ENCODE data around the gene TRIM44. TPM values are rescaled to one million over a fixed set of nuclear protein-coding genes. Genes with fewer than 3 reads are reported as not detected.

Gene TRIM44
- total RNA-seq, 5 donors from 2014 or later (not counting 1 experiment from before 2014, with no cell fraction given), result 39.8 to 58.4 (median 51.7) TPM

- Histone ChIP-seq H3K4me3 (ENCODE audit: control insufficient read depth in 1 of 2, extremely low read depth in 1 of 2, low read length in 1 of 2) (peak overlapping the region in 1 of 2 donors; percentile 71), H3K27ac (ENCODE audit: low read length) (no peak overlapping the region), H3K4me1 (ENCODE audit: control insufficient read depth in 1 of 2, extremely low read depth in 1 of 2, insufficient read depth in 2 of 2, low read length in 2 of 2) (peaks cover 6 to 20% of the 10 kb centered on the region in 2 experiments), H3K27me3 (replicated peaks in 1 of 2; ENCODE audit: control insufficient read depth in 2 of 2, extremely low read depth in 1 of 2, insufficient read depth in 2 of 2, low read length in 1 of 2) (peaks cover 10 to 30% of the 10 kb centered on the region in 2 experiments), H3K9me3 (no peaks in the 10 kb centered on the region), H3K36me3 (ENCODE audit: control insufficient read depth in 2 of 2, extremely low read depth in 1 of 2, insufficient read depth in 1 of 2, low read length in 1 of 2) (no peaks in the 10 kb centered on the region)
- POLR2A ChIA-PET, result no interaction called here
- peaks cover 11 to 16% (median 14%) of the 10 kb centered on the region in 3 donors for H3K4me1 Mint-ChIP-seq
- CTCF ChIA-PET, result no interaction called here
- peaks cover 50 to 66% of the 10 kb centered on the region in 2 donors for H3K27me3 Mint-ChIP-seq
- H3K27ac Mint-ChIP-seq, result no peak overlapping the region
- peak; percentile 26 to 58 (median 50) for ATAC-seq (replicated peaks in 1 of 4)
- H3K9me3 Mint-ChIP-seq, result no peaks in the 10 kb centered on the region
- peak in 5 of 35 experiments; percentile 3 to 8 (median 4) for DNase-seq
- no peaks in the 10 kb centered on the region for H3K36me3 Mint-ChIP-seq
- WGBS (ENCODE audit: insufficient coverage), result under 1% methylated on average over 91 of the region's 91 CpGs
- H3K4me3 Mint-ChIP-seq, result peak overlapping the region in 1 of 3 donors; percentile 78
Measured at GRCh38 chr11:35618497-35619115, 44.0 kb upstream of the TRIM44 start.

- Mint-ChIP-seq H3K4me3 (peak overlapping the region; percentile 31 to 63 (median 36)), H3K9me3 (no peaks in the 10 kb centered on the region)
- peak in 4 of 35 experiments; percentile 1 to 8 (median 6) for DNase-seq
Measured at GRCh38 chr11:35619116-35619854, 43.3 kb upstream of the TRIM44 start.

GRCh38 chr11:35619855-35620640 lies 42.5 kb upstream of the TRIM44 start:
- Histone ChIP-seq H3K36me3 (ENCODE audit: control insufficient read depth in 2 of 2, extremely low read depth in 1 of 2, insufficient read depth in 1 of 2, low read length in 1 of 2) (no peaks in the 10 kb centered on the region), H3K27ac (ENCODE audit: low read length) (no peak overlapping the region), H3K9me3 (no peaks in the 10 kb centered on the region), H3K27me3 (replicated peaks in 1 of 2; ENCODE audit: control insufficient read depth in 2 of 2, extremely low read depth in 1 of 2, insufficient read depth in 2 of 2, low read length in 1 of 2) (peaks cover 10 to 30% of the 10 kb centered on the region in 2 experiments), H3K4me3 (ENCODE audit: control insufficient read depth in 1 of 2, extremely low read depth in 1 of 2, low read length in 1 of 2) (peak overlapping the region in 1 of 2 donors; percentile 71), H3K4me1 (ENCODE audit: control insufficient read depth in 1 of 2, extremely low read depth in 1 of 2, insufficient read depth in 2 of 2, low read length in 2 of 2) (peaks cover 6 to 20% of the 10 kb centered on the region in 2 experiments)
- CTCF ChIA-PET, result interaction anchor here in 1 of 2 donors (0.6 kb wide), 1 partner anchor 889 kb away, joined by 3 read pairs; no protein-coding TSS in a partner anchor
- POLR2A ChIA-PET, result interaction anchor here in 1 of 2 donors (0.7 kb wide), 1 partner anchor 1123 kb away, joined by 4 read pairs; no protein-coding TSS in a partner anchor
- ATAC-seq (replicated peaks in 1 of 4), result no peak
- Mint-ChIP-seq H3K27ac (no peak overlapping the region), H3K4me3 (peak overlapping the region; percentile 36 to 63 (median 62)), H3K27me3 (peaks cover 56 to 64% of the 10 kb centered on the region in 2 donors), H3K36me3 (no peaks in the 10 kb centered on the region), H3K9me3 (no peaks in the 10 kb centered on the region), H3K4me1 (peaks cover 11 to 16% (median 14%) of the 10 kb centered on the region in 3 donors)
- DNase-seq, result peak in 1 of 35 experiments; percentile 6
- WGBS (ENCODE audit: insufficient coverage), result 5% methylated on average over 22 of the region's 33 CpGs

More at GRCh38 chr11:35619116-35619854, 43.3 kb upstream of the TRIM44 start:
- H3K36me3 ChIP-seq (ENCODE audit: control insufficient read depth in 2 of 2, extremely low read depth in 1 of 2, insufficient read depth in 1 of 2, low read length in 1 of 2), result no peaks in the 10 kb centered on the region
- Mint-ChIP-seq H3K27me3 (peaks cover 57 to 67% of the 10 kb centered on the region in 2 donors), H3K36me3 (no peaks in the 10 kb centered on the region), H3K4me1 (peaks cover 11 to 16% (median 14%) of the 10 kb centered on the region in 3 donors), H3K27ac (no peak overlapping the region)
- 3% methylated on average over 84 of the region's 84 CpGs for WGBS (ENCODE audit: insufficient coverage)
- H3K27ac ChIP-seq (ENCODE audit: low read length), result no peak overlapping the region
- peaks cover 10 to 30% of the 10 kb centered on the region in 2 experiments for H3K27me3 ChIP-seq (replicated peaks in 1 of 2; ENCODE audit: control insufficient read depth in 2 of 2, extremely low read depth in 1 of 2, insufficient read depth in 2 of 2, low read length in 1 of 2)
- H3K9me3 ChIP-seq, result no peaks in the 10 kb centered on the region
- peaks cover 6 to 20% of the 10 kb centered on the region in 2 experiments for H3K4me1 ChIP-seq (ENCODE audit: control insufficient read depth in 1 of 2, extremely low read depth in 1 of 2, insufficient read depth in 2 of 2, low read length in 2 of 2)
- ATAC-seq (replicated peaks in 1 of 4), result peak; percentile 20 to 57 (median 42)
- ChIA-PET POLR2A (no interaction called here), CTCF (no interaction called here)
- H3K4me3 ChIP-seq (ENCODE audit: control insufficient read depth in 1 of 2, extremely low read depth in 1 of 2, low read length in 1 of 2), result peak overlapping the region in 1 of 2 donors; percentile 71

- Histone ChIP-seq H3K9me3 (no peaks in the 10 kb centered on the region), H3K4me3 (ENCODE audit: control insufficient read depth in 1 of 2, extremely low read depth in 1 of 2, low read length in 1 of 2) (no peak overlapping the region), H3K36me3 (ENCODE audit: control insufficient read depth in 2 of 2, extremely low read depth in 1 of 2, insufficient read depth in 1 of 2, low read length in 1 of 2) (no peaks in the 10 kb centered on the region), H3K27ac (ENCODE audit: low read length) (no peak overlapping the region), H3K27me3 (replicated peaks in 1 of 2; ENCODE audit: control insufficient read depth in 2 of 2, extremely low read depth in 1 of 2, insufficient read depth in 2 of 2, low read length in 1 of 2) (peaks cover 10 to 30% of the 10 kb centered on the region in 2 experiments), H3K4me1 (ENCODE audit: control insufficient read depth in 1 of 2, extremely low read depth in 1 of 2, insufficient read depth in 2 of 2, low read length in 2 of 2) (peaks cover 6 to 20% of the 10 kb centered on the region in 2 experiments)
- Mint-ChIP-seq H3K4me1 (peaks cover 11 to 16% (median 14%) of the 10 kb centered on the region in 3 donors), H3K9me3 (no peaks in the 10 kb centered on the region), H3K36me3 (no peaks in the 10 kb centered on the region), H3K27me3 (peaks cover 56 to 60% of the 10 kb centered on the region in 2 donors), H3K4me3 (peak overlapping the region in 1 of 3 donors; percentile 18), H3K27ac (no peak overlapping the region)
- CTCF ChIA-PET, result interaction anchor here in 1 of 2 donors (0.6 kb wide), 1 partner anchor 889 kb away, joined by 3 read pairs; no protein-coding TSS in a partner anchor
- WGBS (ENCODE audit: insufficient coverage), result no CpG with 5 or more reads among the region's 2 CpGs
- POLR2A ChIA-PET, result interaction anchor here in 1 of 2 donors (0.7 kb wide), 1 partner anchor 1124 kb away, joined by 4 read pairs; no protein-coding TSS in a partner anchor
- DNase-seq (no peak), ATAC-seq (replicated peaks in 1 of 4) (no peak)
Measured at GRCh38 chr11:35620795-35621194, 41.8 kb upstream of the TRIM44 start.

- no peak overlapping the region for H3K27ac ChIP-seq (ENCODE audit: low read length)
- peaks cover 10 to 30% of the 10 kb centered on the region in 2 experiments for H3K27me3 ChIP-seq (replicated peaks in 1 of 2; ENCODE audit: control insufficient read depth in 2 of 2, extremely low read depth in 1 of 2, insufficient read depth in 2 of 2, low read length in 1 of 2)
- no peaks in the 10 kb centered on the region for H3K9me3 ChIP-seq
- ChIA-PET CTCF (no interaction called here), POLR2A (no interaction called here)
- ATAC-seq (replicated peaks in 1 of 4) (no peak), DNase-seq (no peak)
- Mint-ChIP-seq H3K36me3 (no peaks in the 10 kb centered on the region), H3K9me3 (no peaks in the 10 kb centered on the region), H3K27ac (no peak overlapping the region), H3K4me3 (no peak overlapping the region), H3K4me1 (peaks cover 11 to 16% (median 14%) of the 10 kb centered on the region in 3 donors), H3K27me3 (peaks cover 61 to 62% of the 10 kb centered on the region in 2 donors)
- no CpG with 5 or more reads among the region's 2 CpGs for WGBS (ENCODE audit: insufficient coverage)
- no peak overlapping the region for H3K4me3 ChIP-seq (ENCODE audit: control insufficient read depth in 1 of 2, extremely low read depth in 1 of 2, low read length in 1 of 2)
- peaks cover 6 to 20% of the 10 kb centered on the region in 2 experiments for H3K4me1 ChIP-seq (ENCODE audit: control insufficient read depth in 1 of 2, extremely low read depth in 1 of 2, insufficient read depth in 2 of 2, low read length in 2 of 2)
- H3K36me3 ChIP-seq (ENCODE audit: control insufficient read depth in 2 of 2, extremely low read depth in 1 of 2, insufficient read depth in 1 of 2, low read length in 1 of 2), result no peaks in the 10 kb centered on the region
Measured at GRCh38 chr11:35621620-35622019, 41.0 kb upstream of the TRIM44 start.

All from T-cell (primary cell).